Type B pancreatic cell (in vitro differentiated cells): ENCODE data around the gene ZNF516. TPM values are rescaled to one million over a fixed set of nuclear protein-coding genes. Genes with fewer than 3 reads are reported as not detected.
A peak's percentile ranks its signal among the peaks of the same experiment; 100 is the strongest.

ENCODE experiments used
- DNase-seq: peaks from one replicate; pipeline ENCODE4 v3.0.0; 2021; ENCODE audit warnings: mixed read lengths; ENCODE audit not compliant: unreplicated experiment; ENCODE audit errors: extremely low spot score
- H3K27ac Mint-ChIP-seq: 2 replicates; pipeline ENCODE4 v1.8.0; 2021; ENCODE audit warnings: mild to moderate bottlenecking, mixed read lengths
- H3K27me3 Mint-ChIP-seq: 2 replicates; pipeline ENCODE4 v1.8.0; 2021; ENCODE audit warnings: mixed read lengths
- H3K36me3 Mint-ChIP-seq: 2 replicates; pipeline ENCODE4 v1.8.0; 2021; ENCODE audit warnings: mixed read lengths
- H3K4me1 Mint-ChIP-seq: one replicate; pipeline ENCODE4 v1.8.0; 2021; ENCODE audit warnings: mixed read lengths; ENCODE audit not compliant: unreplicated experiment
- H3K4me3 Mint-ChIP-seq: 2 replicates; pipeline ENCODE4 v1.8.0; 2021; ENCODE audit warnings: mild to moderate bottlenecking, mixed read lengths
- H3K9me3 Mint-ChIP-seq: 2 replicates; pipeline ENCODE4 v1.8.0; 2021; ENCODE audit warnings: mixed read lengths
- total RNA-seq: library from RNA; stranded (reverse); gene quantifications from 2 replicates; pipeline ENCODE4 v1.2.1, GENCODE V29; 2021; ENCODE audit warnings: low replicate concordance
- TF ChIP-seq, protein P1 (sequence below): fragments of 200-600 bp; sonication (generic); conservative IDR thresholded peaks from 2 replicates; pipeline ENCODE4 v1.5.0; 2021; ENCODE audit warnings: antibody characterized with exemption, mild to moderate bottlenecking

ZNF516 gene
- total RNA-seq, 1 donor from 2014 or later: 71.2 TPM

DNA sequence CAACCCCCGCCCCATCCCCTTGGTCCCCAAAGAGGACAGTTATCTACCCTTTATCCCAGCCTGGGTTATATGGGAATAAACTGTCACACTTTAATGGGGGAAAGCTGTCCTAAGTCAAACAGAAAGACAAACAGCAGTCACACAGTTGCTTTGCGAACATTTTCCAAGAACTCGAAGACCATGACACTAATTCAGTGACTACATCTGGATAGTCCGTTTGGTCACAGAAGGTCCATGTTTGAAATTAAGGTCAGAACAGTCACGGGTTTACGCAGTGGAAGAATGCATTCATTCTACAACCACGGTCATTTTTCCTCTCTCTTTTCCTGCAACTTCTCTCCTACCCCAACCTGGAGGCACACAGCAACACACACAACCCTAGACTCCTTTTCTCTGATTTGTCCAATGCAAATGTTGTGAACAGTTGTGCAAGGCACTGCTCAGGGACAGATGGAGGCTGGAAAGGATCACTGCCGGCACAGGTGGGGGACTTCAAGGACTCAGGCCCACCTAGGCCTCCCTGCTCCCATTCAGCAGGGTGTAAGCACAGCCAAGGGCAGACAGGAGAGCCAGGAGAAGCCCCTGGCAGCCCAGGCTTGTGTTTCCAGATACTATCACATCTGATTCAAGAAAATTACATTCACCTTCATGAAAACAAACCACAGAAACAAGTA is 39.9 kb downstream of the ZNF516 start:
- TF ChIP-seq, protein P1, sequence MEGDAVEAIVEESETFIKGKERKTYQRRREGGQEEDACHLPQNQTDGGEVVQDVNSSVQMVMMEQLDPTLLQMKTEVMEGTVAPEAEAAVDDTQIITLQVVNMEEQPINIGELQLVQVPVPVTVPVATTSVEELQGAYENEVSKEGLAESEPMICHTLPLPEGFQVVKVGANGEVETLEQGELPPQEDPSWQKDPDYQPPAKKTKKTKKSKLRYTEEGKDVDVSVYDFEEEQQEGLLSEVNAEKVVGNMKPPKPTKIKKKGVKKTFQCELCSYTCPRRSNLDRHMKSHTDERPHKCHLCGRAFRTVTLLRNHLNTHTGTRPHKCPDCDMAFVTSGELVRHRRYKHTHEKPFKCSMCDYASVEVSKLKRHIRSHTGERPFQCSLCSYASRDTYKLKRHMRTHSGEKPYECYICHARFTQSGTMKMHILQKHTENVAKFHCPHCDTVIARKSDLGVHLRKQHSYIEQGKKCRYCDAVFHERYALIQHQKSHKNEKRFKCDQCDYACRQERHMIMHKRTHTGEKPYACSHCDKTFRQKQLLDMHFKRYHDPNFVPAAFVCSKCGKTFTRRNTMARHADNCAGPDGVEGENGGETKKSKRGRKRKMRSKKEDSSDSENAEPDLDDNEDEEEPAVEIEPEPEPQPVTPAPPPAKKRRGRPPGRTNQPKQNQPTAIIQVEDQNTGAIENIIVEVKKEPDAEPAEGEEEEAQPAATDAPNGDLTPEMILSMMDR: no peak
- Mint-ChIP-seq H3K4me3 (peak overlapping the region; percentile 51), H3K27me3 (no peaks in the 10 kb centered on the region), H3K27ac (peak overlapping the region; percentile 69), H3K36me3 (peaks cover 5% of the 10 kb centered on the region), H3K4me1 (peaks cover 73% of the 10 kb centered on the region), H3K9me3 (no peaks in the 10 kb centered on the region)
- DNase-seq: no peak

DNA sequence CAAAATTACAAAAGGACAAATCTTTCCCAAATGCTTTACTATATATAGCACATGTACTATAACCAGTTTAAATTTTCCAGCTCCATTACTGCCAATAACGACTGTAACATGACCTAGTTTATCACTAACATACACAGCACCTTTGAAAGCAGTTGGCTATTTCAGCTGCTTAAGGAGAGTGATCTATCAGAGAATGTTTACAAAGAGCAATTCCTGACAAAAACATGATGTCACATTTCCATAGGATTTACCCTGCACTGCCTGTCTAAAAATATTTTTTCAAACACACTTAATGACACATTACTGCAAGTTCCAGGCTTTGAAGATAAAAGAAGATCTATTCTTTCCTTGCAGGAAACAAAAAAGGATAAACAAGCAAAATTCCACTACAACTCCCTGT is 40.6 kb downstream of the ZNF516 start:
- Mint-ChIP-seq H3K36me3 (peaks cover 4% of the 10 kb centered on the region), H3K4me3 (peak overlapping the region; percentile 8), H3K27ac (peak overlapping the region; percentile 69), H3K9me3 (no peaks in the 10 kb centered on the region), H3K4me1 (peaks cover 79% of the 10 kb centered on the region), H3K27me3 (no peaks in the 10 kb centered on the region)
- no peak for DNase-seq
- TF ChIP-seq, protein P1: no peak

DNA sequence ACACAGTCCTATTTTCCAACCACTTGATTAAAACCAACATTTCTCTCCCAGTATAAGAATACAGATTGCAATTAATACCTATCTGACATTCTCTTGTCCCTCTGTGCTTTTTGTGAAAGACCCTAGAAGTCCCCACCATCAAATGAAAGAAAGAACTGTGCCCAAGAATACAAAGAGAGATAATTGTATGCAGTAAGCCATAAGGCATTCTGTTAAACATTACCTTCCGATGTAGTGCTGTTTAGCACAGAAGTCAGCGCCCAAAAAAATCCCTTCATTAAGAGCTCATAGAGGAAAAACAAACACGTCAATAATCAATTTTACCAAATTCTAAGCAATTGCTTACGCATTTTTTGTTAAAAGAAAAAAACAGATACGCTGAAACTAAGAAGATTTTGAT is 41.1 kb downstream of the ZNF516 start:
- no peaks in the 10 kb centered on the region for H3K27me3 Mint-ChIP-seq
- H3K9me3 Mint-ChIP-seq: no peaks in the 10 kb centered on the region
- peaks cover 84% of the 10 kb centered on the region for H3K4me1 Mint-ChIP-seq
- peak overlapping the region; percentile 69 for H3K27ac Mint-ChIP-seq
- TF ChIP-seq, protein P1: no peak
- peak overlapping the region; percentile 74 for H3K4me3 Mint-ChIP-seq
- DNase-seq: no peak
- peaks cover 4% of the 10 kb centered on the region for H3K36me3 Mint-ChIP-seq

DNA sequence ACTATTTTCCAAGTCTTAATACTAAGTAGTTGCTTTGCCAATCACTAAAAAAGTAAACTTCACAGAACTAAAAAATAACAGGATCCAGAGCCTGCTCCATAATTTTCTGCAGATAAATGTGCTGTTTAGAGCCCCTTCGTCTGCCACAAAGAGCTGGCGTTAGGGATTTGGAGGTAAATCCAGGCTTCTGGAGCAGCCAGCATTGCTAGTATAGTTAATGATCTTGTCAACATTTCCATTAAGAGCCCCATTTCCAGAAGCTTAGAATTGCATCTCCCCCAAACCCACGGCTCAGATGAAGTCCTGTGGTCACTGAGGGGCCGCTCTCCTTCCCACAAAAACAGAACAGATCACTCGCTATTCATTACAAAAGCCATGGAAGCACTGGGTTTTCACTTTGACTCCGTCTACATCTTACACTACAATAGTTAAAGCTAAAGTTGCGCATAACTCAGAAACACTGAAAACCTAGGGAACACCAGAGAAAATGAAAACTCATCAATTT is 41.9 kb downstream of the ZNF516 start:
- Mint-ChIP-seq H3K4me1 (peaks cover 92% of the 10 kb centered on the region), H3K27me3 (no peaks in the 10 kb centered on the region), H3K9me3 (no peaks in the 10 kb centered on the region), H3K36me3 (no peaks in the 10 kb centered on the region), H3K4me3 (peak overlapping the region; percentile 39), H3K27ac (peak overlapping the region; percentile 14)
- TF ChIP-seq, protein P1: no peak
- DNase-seq: peak; percentile 50

DNA sequence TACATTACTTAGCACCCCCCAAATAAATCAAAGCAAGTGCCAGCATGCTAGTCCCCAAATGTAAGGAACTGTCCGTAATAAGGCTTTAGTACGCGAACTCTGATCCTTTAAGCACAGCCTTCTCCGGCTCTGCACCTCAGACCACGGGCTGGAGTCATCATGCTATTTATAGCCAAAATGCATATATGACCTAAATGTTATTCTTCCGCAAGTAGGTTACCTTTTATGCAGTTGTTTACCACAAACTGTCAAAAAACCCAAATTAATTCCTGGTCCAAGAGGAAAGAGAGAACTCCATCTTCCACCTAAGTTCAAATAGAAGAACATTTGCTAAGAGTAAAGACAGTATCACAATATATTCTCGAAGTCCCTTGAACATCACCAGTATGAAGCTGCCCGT is 42.7 kb downstream of the ZNF516 start:
- no peaks in the 10 kb centered on the region for H3K9me3 Mint-ChIP-seq
- peak; percentile 31 for DNase-seq
- H3K27ac Mint-ChIP-seq: peak overlapping the region; percentile 84

More for the DNA sequence above, 42.7 kb downstream of the ZNF516 start:
- TF ChIP-seq, protein P1: no peak
- Mint-ChIP-seq H3K4me1 (peaks cover 87% of the 10 kb centered on the region), H3K4me3 (peak overlapping the region; percentile 87), H3K36me3 (no peaks in the 10 kb centered on the region), H3K27me3 (no peaks in the 10 kb centered on the region)
